Nephron (organoid): ENCODE data around the gene MBOAT1.

Source experiments
- H3K27ac Mint-ChIP-seq, 3 experiments: 2 replicates each; pipeline ENCODE4 v1.8.0; 2020; ENCODE audit warnings: mixed read lengths in 3 of 3, mild to moderate bottlenecking in 2 of 3, moderate library complexity in 1 of 3
- H3K27me3 Mint-ChIP-seq: 2 replicates; pipeline ENCODE4 v1.8.0; 2021; ENCODE audit warnings: low read depth, mild to moderate bottlenecking, moderate library complexity, mixed read lengths
- H3K36me3 Mint-ChIP-seq: 2 replicates; pipeline ENCODE4 v1.8.0; 2020; ENCODE audit warnings: low read depth, mixed read lengths
- H3K4me1 Mint-ChIP-seq: 2 replicates; pipeline ENCODE4 v1.8.0; 2020; ENCODE audit warnings: mixed read lengths
- H3K4me3 Mint-ChIP-seq, 3 experiments: 2 replicates each; pipeline ENCODE4 v1.8.0; 2020; ENCODE audit warnings: mild to moderate bottlenecking in 3 of 3, mixed read lengths in 3 of 3, moderate library complexity in 2 of 3
- H3K9me3 Mint-ChIP-seq: 2 replicates; pipeline ENCODE4 v1.8.0; 2020; ENCODE audit warnings: mixed read lengths
- TF ChIP-seq, protein P1 (sequence below), 3 experiments: fragments of 200-600 bp; sonication (generic); IDR thresholded peaks; one replicate each; pipeline ENCODE4 v1.5.0; 2021; ENCODE audit warnings: antibody characterized with exemption in 3 of 3; ENCODE audit not compliant: unreplicated experiment in 3 of 3

Gene MBOAT1

DNA sequence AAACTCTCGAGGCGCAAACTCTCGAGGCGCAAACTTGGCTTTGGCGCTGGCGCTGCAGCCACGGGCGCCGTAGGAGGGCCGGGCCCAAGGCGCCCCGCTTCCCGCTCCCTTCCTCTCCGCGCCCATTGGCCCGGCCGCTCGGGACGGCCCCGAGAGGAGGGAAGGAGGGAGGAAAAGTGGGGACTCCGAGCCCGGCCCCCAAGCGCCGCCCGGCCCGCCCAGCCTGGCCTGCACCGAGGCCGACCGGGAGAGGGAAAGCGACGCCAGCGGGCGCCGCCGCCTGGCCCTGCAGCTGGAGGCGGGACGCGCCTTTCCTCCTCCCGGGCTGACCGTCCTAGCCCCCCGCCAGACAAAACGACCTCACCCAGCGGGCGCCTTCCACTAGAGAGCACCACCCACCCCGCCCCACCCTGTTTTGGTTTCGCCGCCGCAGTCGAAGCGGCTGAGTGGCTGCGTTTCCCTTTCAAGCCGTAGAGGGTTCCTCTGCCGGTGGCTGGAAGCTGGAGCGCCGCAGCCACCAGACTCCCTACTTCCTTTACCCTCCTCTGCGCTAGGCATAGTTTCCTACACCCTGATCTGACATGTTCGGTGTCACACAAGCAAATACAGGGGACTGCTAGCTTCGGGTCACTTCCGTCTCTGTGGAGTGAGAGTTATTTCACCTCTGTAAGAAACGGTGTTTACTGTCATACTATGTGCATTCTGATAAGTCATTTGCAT, at the start of gene MBOAT1:
Gene MBOAT1 (minus strand): TSS at position 78 of the 720 bp plus-strand sequence. CDS start 235 bp downstream, outside the sequence.
- peak within 1 kb of the TSS; percentile 90 to 96 (median 96) for H3K27ac Mint-ChIP-seq
- H3K9me3 Mint-ChIP-seq: no peaks in the 10 kb centered on the region
- H3K27me3 Mint-ChIP-seq: peaks cover 14% of the 10 kb centered on the region
- H3K36me3 Mint-ChIP-seq: no peaks in the 10 kb centered on the region
- peaks cover 40% of the 10 kb centered on the region for H3K4me1 Mint-ChIP-seq
- peak within 1 kb of the TSS; percentile 89 to 97 (median 93) for H3K4me3 Mint-ChIP-seq
- TF ChIP-seq, protein P1, sequence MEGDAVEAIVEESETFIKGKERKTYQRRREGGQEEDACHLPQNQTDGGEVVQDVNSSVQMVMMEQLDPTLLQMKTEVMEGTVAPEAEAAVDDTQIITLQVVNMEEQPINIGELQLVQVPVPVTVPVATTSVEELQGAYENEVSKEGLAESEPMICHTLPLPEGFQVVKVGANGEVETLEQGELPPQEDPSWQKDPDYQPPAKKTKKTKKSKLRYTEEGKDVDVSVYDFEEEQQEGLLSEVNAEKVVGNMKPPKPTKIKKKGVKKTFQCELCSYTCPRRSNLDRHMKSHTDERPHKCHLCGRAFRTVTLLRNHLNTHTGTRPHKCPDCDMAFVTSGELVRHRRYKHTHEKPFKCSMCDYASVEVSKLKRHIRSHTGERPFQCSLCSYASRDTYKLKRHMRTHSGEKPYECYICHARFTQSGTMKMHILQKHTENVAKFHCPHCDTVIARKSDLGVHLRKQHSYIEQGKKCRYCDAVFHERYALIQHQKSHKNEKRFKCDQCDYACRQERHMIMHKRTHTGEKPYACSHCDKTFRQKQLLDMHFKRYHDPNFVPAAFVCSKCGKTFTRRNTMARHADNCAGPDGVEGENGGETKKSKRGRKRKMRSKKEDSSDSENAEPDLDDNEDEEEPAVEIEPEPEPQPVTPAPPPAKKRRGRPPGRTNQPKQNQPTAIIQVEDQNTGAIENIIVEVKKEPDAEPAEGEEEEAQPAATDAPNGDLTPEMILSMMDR (IDR thresholded peaks at IDR 0.05; ENCODE audit: unreplicated experiment in 3 of 3): peak in 2 of 3 experiments; percentile 12 to 24

GRCh38 chr6:20261685-20262084, 49.4 kb upstream of the MBOAT1 start:
- Mint-ChIP-seq H3K4me1 (no peaks in the 10 kb centered on the region), H3K9me3 (peaks cover 7% of the 10 kb centered on the region), H3K36me3 (no peaks in the 10 kb centered on the region), H3K4me3 (no peak overlapping the region), H3K27ac (no peak overlapping the region), H3K27me3 (no peaks in the 10 kb centered on the region)
- TF ChIP-seq, protein P1 (IDR thresholded peaks at IDR 0.05; ENCODE audit: unreplicated experiment in 3 of 3): no peak

DNA sequence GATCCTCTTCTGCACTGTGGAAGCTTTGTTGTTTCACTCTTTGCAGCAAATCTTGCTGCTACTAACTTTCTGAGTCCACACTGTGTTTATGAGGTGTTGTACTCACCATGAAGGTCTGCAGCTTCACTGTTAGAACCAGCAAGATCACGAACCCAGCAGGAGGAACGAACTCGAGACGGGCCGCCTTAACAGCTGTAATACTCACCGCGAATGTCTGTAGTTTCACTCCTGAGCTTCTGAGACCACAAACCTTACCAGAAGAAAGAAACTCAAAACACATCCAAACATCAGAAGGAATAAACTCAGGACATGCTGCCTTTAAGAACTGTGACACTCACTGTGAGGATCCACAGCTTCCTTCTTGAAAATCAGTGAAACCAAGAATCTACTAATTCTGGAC, 48.1 kb upstream of the MBOAT1 start:
- Mint-ChIP-seq H3K36me3 (no peaks in the 10 kb centered on the region), H3K9me3 (peaks cover 7% of the 10 kb centered on the region), H3K4me3 (no peak overlapping the region), H3K27ac (no peak overlapping the region), H3K27me3 (no peaks in the 10 kb centered on the region), H3K4me1 (no peaks in the 10 kb centered on the region)
- TF ChIP-seq, protein P1 (IDR thresholded peaks at IDR 0.05; ENCODE audit: unreplicated experiment in 3 of 3): no peak

GRCh38 chr6:20259316-20260049, 47.2 kb upstream of the MBOAT1 start:
- Mint-ChIP-seq H3K27ac (no peak overlapping the region), H3K4me1 (no peaks in the 10 kb centered on the region), H3K27me3 (no peaks in the 10 kb centered on the region), H3K36me3 (no peaks in the 10 kb centered on the region), H3K9me3 (peaks cover 14% of the 10 kb centered on the region), H3K4me3 (no peak overlapping the region)
- TF ChIP-seq, protein P1 (IDR thresholded peaks at IDR 0.05; ENCODE audit: unreplicated experiment in 3 of 3): no peak

- Mint-ChIP-seq H3K27me3 (no peaks in the 10 kb centered on the region), H3K9me3 (peaks cover 12% of the 10 kb centered on the region), H3K4me3 (no peak overlapping the region), H3K27ac (no peak overlapping the region), H3K4me1 (no peaks in the 10 kb centered on the region), H3K36me3 (no peaks in the 10 kb centered on the region)
- TF ChIP-seq, protein P1 (IDR thresholded peaks at IDR 0.05; ENCODE audit: unreplicated experiment in 3 of 3): no peak
Observed at GRCh38 chr6:20255428-20255827, 43.2 kb upstream of the MBOAT1 start.
